ENCODE data around the gene GPR50. TPM values are rescaled to one million over a fixed set of nuclear protein-coding genes. Genes with fewer than 3 reads are reported as not detected.

Gene GPR50
- total RNA-seq (not detected), polyA plus RNA-seq (not detected)

GRCh38 chrX:151176231-151176750 is at the start of gene GPR50:
Gene GPR50, plus strand, starts transcription at chrX:151176584. Its CDS starts 138 bp downstream, at chrX:151176722.
- Histone ChIP-seq H3K4me1 (ENCODE audit: control insufficient read depth, insufficient read depth, low read length, poor library complexity, severe bottlenecking) (no peaks in the 10 kb centered on the region), H3K27me3 (ENCODE audit: control insufficient read depth, insufficient read depth, low read length) (peaks cover 4% of the 10 kb centered on the region), H3K36me3 (ENCODE audit: control insufficient read depth, insufficient read depth, low read length) (no peaks in the 10 kb centered on the region), H3K4me3 (ENCODE audit: low read depth, low read length) (no peak within 1 kb of the TSS), H3K9me3 (ENCODE audit: control insufficient read depth in 2 of 2, low read length in 2 of 2) (no peaks in the 10 kb centered on the region), H3K27ac (ENCODE audit: insufficient read depth, low read length, poor library complexity, severe bottlenecking) (no peak within 1 kb of the TSS)
- ATAC-seq (ENCODE audit: low read depth in 2 of 2) = no peak
- no peak within 1 kb of the TSS for H3K27ac Mint-ChIP-seq
- no peak for DNase-seq
- no peak within 1 kb of the TSS for H3K4me3 Mint-ChIP-seq
- H3K36me3 Mint-ChIP-seq = no peaks in the 10 kb centered on the region
- peaks cover 0 to 6% (median 0%) of the 10 kb centered on the region in 4 donors for H3K4me1 Mint-ChIP-seq
- H3K27me3 Mint-ChIP-seq = peaks cover 48% of the 10 kb centered on the region
- peaks cover 0 to 2% (median 0%) of the 10 kb centered on the region in 7 donors for H3K9me3 Mint-ChIP-seq

GRCh38 chrX:151132531-151132930 is 43.9 kb upstream of the GPR50 start:
- no peaks in the 10 kb centered on the region for H3K36me3 ChIP-seq (ENCODE audit: control insufficient read depth, insufficient read depth, low read length)
- ATAC-seq (ENCODE audit: low read depth in 2 of 2) (no peak), DNase-seq (no peak)
- no peaks in the 10 kb centered on the region for H3K9me3 Mint-ChIP-seq
- H3K27ac ChIP-seq (ENCODE audit: insufficient read depth, low read length, poor library complexity, severe bottlenecking) = no peak overlapping the region
- H3K4me1 Mint-ChIP-seq = no peaks in the 10 kb centered on the region
- H3K36me3 Mint-ChIP-seq = no peaks in the 10 kb centered on the region
- H3K27me3 Mint-ChIP-seq = no peaks in the 10 kb centered on the region
- H3K4me3 ChIP-seq (ENCODE audit: low read depth, low read length) = no peak overlapping the region
- H3K9me3 ChIP-seq (ENCODE audit: control insufficient read depth in 2 of 2, low read length in 2 of 2) = no peaks in the 10 kb centered on the region
- H3K4me3 Mint-ChIP-seq = no peak overlapping the region
- no peaks in the 10 kb centered on the region for H3K4me1 ChIP-seq (ENCODE audit: control insufficient read depth, insufficient read depth, low read length, poor library complexity, severe bottlenecking)
- no peaks in the 10 kb centered on the region for H3K27me3 ChIP-seq (ENCODE audit: control insufficient read depth, insufficient read depth, low read length)
- H3K27ac Mint-ChIP-seq = no peak overlapping the region

- Mint-ChIP-seq H3K27me3 (peaks cover 14% of the 10 kb centered on the region), H3K9me3 (peaks cover 0 to 3% (median 0%) of the 10 kb centered on the region in 7 donors), H3K36me3 (no peaks in the 10 kb centered on the region), H3K4me3 (no peak overlapping the region), H3K4me1 (no peaks in the 10 kb centered on the region), H3K27ac (no peak overlapping the region)
- no peaks in the 10 kb centered on the region for H3K9me3 ChIP-seq (ENCODE audit: control insufficient read depth in 2 of 2, low read length in 2 of 2)
- no peak overlapping the region for H3K27ac ChIP-seq (ENCODE audit: insufficient read depth, low read length, poor library complexity, severe bottlenecking)
- no peak overlapping the region for H3K4me3 ChIP-seq (ENCODE audit: low read depth, low read length)
- no peaks in the 10 kb centered on the region for H3K36me3 ChIP-seq (ENCODE audit: control insufficient read depth, insufficient read depth, low read length)
- DNase-seq (peak; percentile 12 to 62 (median 43)), ATAC-seq (ENCODE audit: low read depth in 2 of 2) (no peak)
- no peaks in the 10 kb centered on the region for H3K27me3 ChIP-seq (ENCODE audit: control insufficient read depth, insufficient read depth, low read length)
- H3K4me1 ChIP-seq (ENCODE audit: control insufficient read depth, insufficient read depth, low read length, poor library complexity, severe bottlenecking) = no peaks in the 10 kb centered on the region
Observed at GRCh38 chrX:151151665-151152267, 24.6 kb upstream of the GPR50 start.

- H3K36me3 ChIP-seq (ENCODE audit: control insufficient read depth, insufficient read depth, low read length) = no peaks in the 10 kb centered on the region
- H3K9me3 Mint-ChIP-seq = peaks cover 0 to 3% (median 0%) of the 10 kb centered on the region in 7 donors
- H3K27me3 Mint-ChIP-seq = peaks cover 8% of the 10 kb centered on the region
- no peaks in the 10 kb centered on the region for H3K36me3 Mint-ChIP-seq
- no peak for DNase-seq
- no peak for ATAC-seq (ENCODE audit: low read depth in 2 of 2)
- H3K27ac Mint-ChIP-seq = no peak overlapping the region
- H3K4me1 ChIP-seq (ENCODE audit: control insufficient read depth, insufficient read depth, low read length, poor library complexity, severe bottlenecking) = no peaks in the 10 kb centered on the region
- no peaks in the 10 kb centered on the region for H3K4me1 Mint-ChIP-seq
- no peak overlapping the region for H3K4me3 Mint-ChIP-seq
- H3K27me3 ChIP-seq (ENCODE audit: control insufficient read depth, insufficient read depth, low read length) = no peaks in the 10 kb centered on the region
- no peak overlapping the region for H3K4me3 ChIP-seq (ENCODE audit: low read depth, low read length)
- H3K27ac ChIP-seq (ENCODE audit: insufficient read depth, low read length, poor library complexity, severe bottlenecking) = no peak overlapping the region
- no peaks in the 10 kb centered on the region for H3K9me3 ChIP-seq (ENCODE audit: control insufficient read depth in 2 of 2, low read length in 2 of 2)
Observed at GRCh38 chrX:151153086-151153485, 23.3 kb upstream of the GPR50 start.

GRCh38 chrX:151153667-151154066 is 22.7 kb upstream of the GPR50 start:
- Histone ChIP-seq H3K27me3 (ENCODE audit: control insufficient read depth, insufficient read depth, low read length) (no peaks in the 10 kb centered on the region), H3K4me3 (ENCODE audit: low read depth, low read length) (no peak overlapping the region), H3K36me3 (ENCODE audit: control insufficient read depth, insufficient read depth, low read length) (no peaks in the 10 kb centered on the region), H3K4me1 (ENCODE audit: control insufficient read depth, insufficient read depth, low read length, poor library complexity, severe bottlenecking) (no peaks in the 10 kb centered on the region), H3K27ac (ENCODE audit: insufficient read depth, low read length, poor library complexity, severe bottlenecking) (no peak overlapping the region), H3K9me3 (ENCODE audit: control insufficient read depth in 2 of 2, low read length in 2 of 2) (no peaks in the 10 kb centered on the region)
- Mint-ChIP-seq H3K27ac (no peak overlapping the region), H3K4me1 (no peaks in the 10 kb centered on the region), H3K27me3 (peaks cover 8% of the 10 kb centered on the region), H3K36me3 (no peaks in the 10 kb centered on the region), H3K9me3 (peaks cover 0 to 3% (median 0%) of the 10 kb centered on the region in 7 donors), H3K4me3 (no peak overlapping the region)
- ATAC-seq (ENCODE audit: low read depth in 2 of 2) (no peak), DNase-seq (no peak)

- H3K36me3 Mint-ChIP-seq = no peaks in the 10 kb centered on the region
- peaks cover 0 to 3% (median 0%) of the 10 kb centered on the region in 7 donors for H3K9me3 Mint-ChIP-seq
- DNase-seq = no peak
Observed at GRCh38 chrX:151155234-151155633, 21.1 kb upstream of the GPR50 start.

GRCh38 chrX:151161690-151162089 is 14.7 kb upstream of the GPR50 start:
- Mint-ChIP-seq H3K27me3 (no peaks in the 10 kb centered on the region), H3K9me3 (peaks cover 0 to 2% (median 0%) of the 10 kb centered on the region in 7 donors), H3K36me3 (no peaks in the 10 kb centered on the region), H3K27ac (no peak overlapping the region), H3K4me1 (no peaks in the 10 kb centered on the region), H3K4me3 (no peak overlapping the region)
- no peak for DNase-seq
- Histone ChIP-seq H3K4me1 (ENCODE audit: control insufficient read depth, insufficient read depth, low read length, poor library complexity, severe bottlenecking) (no peaks in the 10 kb centered on the region), H3K27me3 (ENCODE audit: control insufficient read depth, insufficient read depth, low read length) (no peaks in the 10 kb centered on the region), H3K9me3 (ENCODE audit: control insufficient read depth in 2 of 2, low read length in 2 of 2) (no peaks in the 10 kb centered on the region), H3K36me3 (ENCODE audit: control insufficient read depth, insufficient read depth, low read length) (no peaks in the 10 kb centered on the region), H3K4me3 (ENCODE audit: low read depth, low read length) (no peak overlapping the region), H3K27ac (ENCODE audit: insufficient read depth, low read length, poor library complexity, severe bottlenecking) (no peak overlapping the region)
- ATAC-seq (ENCODE audit: low read depth in 2 of 2) = no peak

More at GRCh38 chrX:151155234-151155633, 21.1 kb upstream of the GPR50 start:
- H3K27ac ChIP-seq (ENCODE audit: insufficient read depth, low read length, poor library complexity, severe bottlenecking) = no peak overlapping the region
- no peak for ATAC-seq (ENCODE audit: low read depth in 2 of 2)
- Mint-ChIP-seq H3K4me1 (no peaks in the 10 kb centered on the region), H3K27me3 (peaks cover 8% of the 10 kb centered on the region), H3K27ac (peak overlapping the region in 1 of 3 donors; percentile 34), H3K4me3 (no peak overlapping the region)
- H3K4me1 ChIP-seq (ENCODE audit: control insufficient read depth, insufficient read depth, low read length, poor library complexity, severe bottlenecking) = no peaks in the 10 kb centered on the region
- H3K4me3 ChIP-seq (ENCODE audit: low read depth, low read length) = no peak overlapping the region
- H3K36me3 ChIP-seq (ENCODE audit: control insufficient read depth, insufficient read depth, low read length) = no peaks in the 10 kb centered on the region
- no peaks in the 10 kb centered on the region for H3K9me3 ChIP-seq (ENCODE audit: control insufficient read depth in 2 of 2, low read length in 2 of 2)
- no peaks in the 10 kb centered on the region for H3K27me3 ChIP-seq (ENCODE audit: control insufficient read depth, insufficient read depth, low read length)

GRCh38 chrX:151167791-151168345 is 8.5 kb upstream of the GPR50 start:
- H3K27ac Mint-ChIP-seq = no peak overlapping the region
- DNase-seq (no peak), ATAC-seq (ENCODE audit: low read depth in 2 of 2) (no peak)
- Histone ChIP-seq H3K27ac (ENCODE audit: insufficient read depth, low read length, poor library complexity, severe bottlenecking) (no peak overlapping the region), H3K27me3 (ENCODE audit: control insufficient read depth, insufficient read depth, low read length) (no peaks in the 10 kb centered on the region), H3K4me1 (ENCODE audit: control insufficient read depth, insufficient read depth, low read length, poor library complexity, severe bottlenecking) (no peaks in the 10 kb centered on the region), H3K36me3 (ENCODE audit: control insufficient read depth, insufficient read depth, low read length) (no peaks in the 10 kb centered on the region), H3K4me3 (ENCODE audit: low read depth, low read length) (no peak overlapping the region), H3K9me3 (ENCODE audit: control insufficient read depth in 2 of 2, low read length in 2 of 2) (no peaks in the 10 kb centered on the region)
- H3K9me3 Mint-ChIP-seq = peaks cover 0 to 2% (median 0%) of the 10 kb centered on the region in 7 donors
- H3K27me3 Mint-ChIP-seq = peaks cover 16% of the 10 kb centered on the region
- no peaks in the 10 kb centered on the region for H3K4me1 Mint-ChIP-seq
- no peak overlapping the region for H3K4me3 Mint-ChIP-seq
- no peaks in the 10 kb centered on the region for H3K36me3 Mint-ChIP-seq

Data from CD4-positive, CD25-positive, alpha-beta regulatory T cell (primary cell).